ENCODE measurements around the gene VTI1A.

VTI1A gene

DNA sequence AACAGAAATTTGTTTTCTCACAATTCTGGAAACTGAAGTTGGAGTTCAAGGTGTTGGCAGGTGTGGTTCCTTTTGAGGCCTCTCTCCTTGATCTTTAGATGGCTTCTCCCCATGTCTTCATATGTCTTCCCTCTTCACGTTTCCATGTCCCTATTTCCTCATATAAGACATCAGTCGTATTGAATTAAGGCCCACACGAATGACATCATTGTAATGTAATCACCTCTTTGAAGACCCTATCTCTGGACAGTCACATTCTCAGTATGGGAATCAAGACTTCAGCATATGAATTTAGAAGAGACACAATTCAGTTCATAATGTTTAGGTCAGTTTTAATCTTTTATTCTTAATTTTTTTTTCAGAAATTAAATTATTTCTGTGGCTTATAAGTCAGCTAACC lies 19.8 kb downstream of the VTI1A start:
- Histone ChIP-seq H3K27me3 (ENCODE audit: control insufficient read depth, insufficient read depth, low read length) (no peaks in the 10 kb centered on the region), H3K27ac (no peak overlapping the region), H3K36me3 (ENCODE audit: control insufficient read depth, insufficient read depth, low read length) (no peaks in the 10 kb centered on the region), H3K4me2 (ENCODE audit: low read length) (no peak overlapping the region), H2AFZ (no peak overlapping the region), H3K79me2 (no peaks in the 10 kb centered on the region), H3K9me3 (ENCODE audit: control insufficient read depth, low read length) (no peaks in the 10 kb centered on the region), H3K9ac (no peak overlapping the region), H3K4me3 (ENCODE audit: low read depth, low read length) (no peak overlapping the region), H3K4me1 (no peaks in the 10 kb centered on the region)
- TF ChIP-seq, protein P1, sequence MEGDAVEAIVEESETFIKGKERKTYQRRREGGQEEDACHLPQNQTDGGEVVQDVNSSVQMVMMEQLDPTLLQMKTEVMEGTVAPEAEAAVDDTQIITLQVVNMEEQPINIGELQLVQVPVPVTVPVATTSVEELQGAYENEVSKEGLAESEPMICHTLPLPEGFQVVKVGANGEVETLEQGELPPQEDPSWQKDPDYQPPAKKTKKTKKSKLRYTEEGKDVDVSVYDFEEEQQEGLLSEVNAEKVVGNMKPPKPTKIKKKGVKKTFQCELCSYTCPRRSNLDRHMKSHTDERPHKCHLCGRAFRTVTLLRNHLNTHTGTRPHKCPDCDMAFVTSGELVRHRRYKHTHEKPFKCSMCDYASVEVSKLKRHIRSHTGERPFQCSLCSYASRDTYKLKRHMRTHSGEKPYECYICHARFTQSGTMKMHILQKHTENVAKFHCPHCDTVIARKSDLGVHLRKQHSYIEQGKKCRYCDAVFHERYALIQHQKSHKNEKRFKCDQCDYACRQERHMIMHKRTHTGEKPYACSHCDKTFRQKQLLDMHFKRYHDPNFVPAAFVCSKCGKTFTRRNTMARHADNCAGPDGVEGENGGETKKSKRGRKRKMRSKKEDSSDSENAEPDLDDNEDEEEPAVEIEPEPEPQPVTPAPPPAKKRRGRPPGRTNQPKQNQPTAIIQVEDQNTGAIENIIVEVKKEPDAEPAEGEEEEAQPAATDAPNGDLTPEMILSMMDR (IDR thresholded peaks at IDR 0.05) = no peak

DNA sequence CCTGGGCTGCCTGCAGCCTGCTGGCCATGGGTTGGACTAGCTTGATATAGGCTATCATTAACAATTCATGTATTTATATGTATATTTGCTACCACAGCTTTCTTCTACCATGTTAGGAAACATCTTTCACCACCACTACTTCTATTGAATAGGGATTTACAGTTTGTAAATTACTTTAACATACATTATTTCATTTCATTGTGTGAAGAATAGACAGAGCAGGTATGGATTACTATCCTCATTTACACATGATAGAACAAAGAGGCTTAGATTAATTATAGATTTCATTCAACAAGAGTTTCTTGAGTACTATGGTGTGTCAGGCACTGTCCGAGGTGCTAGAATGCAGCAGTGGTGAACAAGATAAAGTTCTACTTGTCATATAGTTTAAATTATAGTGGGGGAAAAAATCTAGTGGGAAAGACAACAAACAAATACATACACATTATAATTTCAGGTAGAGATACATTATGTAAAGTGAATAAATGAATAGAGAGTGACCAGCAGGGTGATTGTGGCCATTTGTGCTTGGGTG lies 20.6 kb downstream of the VTI1A start:
- H3K4me1 ChIP-seq = no peaks in the 10 kb centered on the region
- H3K9ac ChIP-seq = no peak overlapping the region
- H3K27ac ChIP-seq = no peak overlapping the region
- no peaks in the 10 kb centered on the region for H3K27me3 ChIP-seq (ENCODE audit: control insufficient read depth, insufficient read depth, low read length)
- no peaks in the 10 kb centered on the region for H3K79me2 ChIP-seq
- H3K4me3 ChIP-seq (ENCODE audit: low read depth, low read length) = no peak overlapping the region
- no peak overlapping the region for H2AFZ ChIP-seq
- TF ChIP-seq, protein P1 (IDR thresholded peaks at IDR 0.05) = no peak
- no peaks in the 10 kb centered on the region for H3K36me3 ChIP-seq (ENCODE audit: control insufficient read depth, insufficient read depth, low read length)
- no peak overlapping the region for H3K4me2 ChIP-seq (ENCODE audit: low read length)
- no peaks in the 10 kb centered on the region for H3K9me3 ChIP-seq (ENCODE audit: control insufficient read depth, low read length)

DNA sequence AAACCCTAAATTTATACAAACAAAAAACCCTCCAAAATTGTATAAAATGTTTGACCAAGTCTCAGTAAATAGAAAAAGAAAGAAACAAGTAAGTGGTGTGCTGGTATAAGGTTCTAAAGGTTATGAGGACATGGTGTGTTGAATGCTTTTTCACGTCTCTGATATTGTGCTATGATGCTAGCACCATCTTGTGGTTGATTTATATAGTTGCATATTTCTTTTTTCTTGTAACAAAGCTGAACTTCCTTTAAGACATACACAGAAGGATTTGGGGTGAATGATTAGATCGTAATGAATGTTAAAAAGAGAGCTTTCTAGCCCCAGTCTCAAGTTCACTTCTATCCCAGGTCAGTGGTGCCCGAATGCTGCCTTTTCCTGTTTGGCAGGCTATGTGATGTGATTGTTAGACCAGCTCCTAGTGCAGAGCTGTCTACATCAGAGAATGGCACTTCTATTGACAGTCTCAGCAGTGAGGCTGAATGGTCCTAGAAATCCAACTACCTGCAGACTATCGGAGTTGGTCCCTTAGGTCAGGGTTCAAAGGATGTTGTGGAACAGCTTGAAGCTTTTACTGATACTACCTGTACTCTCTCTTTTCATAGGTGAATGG lies 25.0 kb downstream of the VTI1A start:
- H3K4me1 ChIP-seq = no peaks in the 10 kb centered on the region
- no peak overlapping the region for H3K9ac ChIP-seq
- H3K36me3 ChIP-seq (ENCODE audit: control insufficient read depth, insufficient read depth, low read length) = no peaks in the 10 kb centered on the region
- no peak overlapping the region for H3K4me3 ChIP-seq (ENCODE audit: low read depth, low read length)
- H3K9me3 ChIP-seq (ENCODE audit: control insufficient read depth, low read length) = no peaks in the 10 kb centered on the region
- H3K27ac ChIP-seq = no peak overlapping the region
- no peak overlapping the region for H3K4me2 ChIP-seq (ENCODE audit: low read length)
- H3K79me2 ChIP-seq = no peaks in the 10 kb centered on the region
- TF ChIP-seq, protein P1 (IDR thresholded peaks at IDR 0.05) = peak; percentile 68
- H3K27me3 ChIP-seq (ENCODE audit: control insufficient read depth, insufficient read depth, low read length) = no peaks in the 10 kb centered on the region
- no peak overlapping the region for H2AFZ ChIP-seq

DNA sequence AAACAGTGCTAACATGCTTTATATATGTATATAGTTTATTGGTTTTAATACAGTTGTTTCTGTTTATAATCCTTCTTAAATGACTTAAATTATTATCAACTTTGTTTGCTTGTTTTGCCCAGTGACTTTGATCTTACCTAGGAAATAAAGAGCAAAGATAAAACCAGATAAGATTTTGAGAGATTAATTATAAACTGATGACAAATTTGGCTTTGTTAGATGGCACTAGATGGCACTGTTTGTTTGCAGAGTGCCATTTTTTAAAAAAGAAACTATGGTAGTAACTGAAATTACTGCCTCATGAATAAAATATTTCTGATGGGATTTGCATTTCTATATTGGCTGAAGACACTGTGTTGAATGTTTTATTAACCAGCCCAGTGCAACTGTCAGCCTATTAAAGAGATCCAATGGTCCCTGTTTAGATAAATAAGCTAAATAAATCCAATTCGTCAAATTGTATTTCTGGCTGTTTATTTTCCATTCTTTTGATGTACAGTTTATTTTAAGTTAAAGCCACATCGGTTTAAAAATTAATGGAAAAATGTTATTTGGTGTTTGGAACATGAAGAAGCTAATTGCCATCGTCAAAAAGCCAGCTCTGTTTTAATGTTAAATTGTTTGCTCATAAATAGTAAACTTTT lies 28.7 kb downstream of the VTI1A start:
- Histone ChIP-seq H3K9me3 (ENCODE audit: control insufficient read depth, low read length) (no peaks in the 10 kb centered on the region), H3K4me1 (no peaks in the 10 kb centered on the region), H3K79me2 (peaks cover 17% of the 10 kb centered on the region), H3K27ac (no peak overlapping the region), H3K27me3 (ENCODE audit: control insufficient read depth, insufficient read depth, low read length) (no peaks in the 10 kb centered on the region), H3K4me3 (ENCODE audit: low read depth, low read length) (no peak overlapping the region), H3K9ac (no peak overlapping the region), H3K4me2 (ENCODE audit: low read length) (no peak overlapping the region), H2AFZ (no peak overlapping the region), H3K36me3 (ENCODE audit: control insufficient read depth, insufficient read depth, low read length) (no peaks in the 10 kb centered on the region)
- TF ChIP-seq, protein P1 (IDR thresholded peaks at IDR 0.05) = peak; percentile 34
